NCI-H2171 treated with DMSO at 0.1 percent for 48 hours (cell line): Measurements from ENCODE around the gene POU6F2.

Experiments
- DNase-seq: peaks from one replicate; lab custom pipeline; 2025; lab: John Stamatoyannopoulos, UW

Gene POU6F2

DNA sequence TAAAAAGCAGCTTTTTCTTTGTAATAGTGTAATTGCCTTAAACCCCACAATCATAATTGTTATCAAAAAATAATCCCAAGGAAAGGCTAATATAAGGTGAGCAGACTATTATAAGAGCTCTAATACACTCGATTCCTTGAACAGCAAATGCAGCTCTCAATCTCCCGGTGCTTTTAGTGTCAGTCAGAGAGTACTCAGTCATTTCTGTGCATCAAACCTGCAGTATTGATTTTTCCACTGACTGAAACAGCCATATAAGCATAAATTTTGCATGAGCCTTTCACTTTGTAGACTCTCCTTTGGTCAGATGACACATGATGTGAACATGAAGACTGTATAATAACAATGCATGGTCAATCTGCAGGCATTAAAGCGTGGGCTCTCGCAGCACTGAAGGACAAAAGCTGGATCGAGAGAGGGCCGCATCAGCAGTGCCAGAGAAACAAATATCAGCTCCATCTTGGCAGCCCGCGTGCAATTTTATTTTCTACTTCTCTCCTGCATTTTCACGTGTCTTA is 272.0 kb downstream of the POU6F2 start:
- DNase-seq: no peak

DNA sequence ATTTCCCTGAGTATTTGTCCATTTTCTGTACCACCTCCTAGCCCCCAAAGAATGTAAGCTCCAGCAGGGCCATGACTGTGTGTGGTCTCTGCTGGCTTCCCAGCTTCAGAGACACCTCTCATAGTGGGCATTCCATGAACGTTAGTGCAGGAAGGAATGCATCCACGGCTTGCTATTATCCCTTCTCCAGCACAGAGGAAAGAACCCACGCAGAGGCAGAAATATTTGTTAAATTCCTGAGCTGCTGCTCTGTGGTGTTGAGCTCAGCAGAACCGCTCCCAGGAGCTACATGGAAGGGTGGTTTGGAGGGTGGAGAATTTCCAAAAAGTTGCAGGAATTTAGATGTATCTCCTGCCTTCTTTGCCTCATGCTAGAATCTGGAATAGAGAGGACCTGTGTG is 275.2 kb downstream of the POU6F2 start:
- DNase-seq: no peak

DNA sequence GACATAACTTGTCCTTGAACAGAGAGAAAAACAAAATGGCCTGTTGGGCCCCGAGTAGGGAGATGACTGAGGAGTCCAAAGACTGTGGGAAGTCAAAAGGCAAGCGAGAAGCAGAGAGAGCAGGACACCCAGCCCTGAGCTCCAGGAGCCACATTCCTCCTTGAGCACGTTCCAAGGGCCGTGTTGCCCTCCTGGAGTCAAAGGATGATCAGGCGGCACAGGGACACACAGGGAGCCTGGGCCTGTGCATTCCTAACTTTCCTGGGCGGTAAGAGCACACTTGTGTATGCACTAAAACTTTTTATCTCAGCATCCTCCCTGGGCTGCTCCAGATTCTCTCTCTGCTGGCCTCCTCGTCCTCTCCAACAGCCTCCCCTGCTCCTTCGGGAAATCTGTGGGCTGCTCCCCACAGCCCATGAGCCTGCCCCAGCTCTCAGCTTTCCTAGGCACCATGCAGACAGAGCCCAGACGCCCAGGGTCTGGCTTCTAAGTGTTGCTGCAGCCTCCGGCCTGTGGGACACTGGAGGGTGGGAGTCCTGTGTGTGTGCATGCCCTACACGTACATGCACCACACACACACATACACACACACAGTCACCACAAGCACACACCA is 281.8 kb downstream of the POU6F2 start:
- DNase-seq: no peak

- DNase-seq: no peak
Measured at GRCh38 chr7:39260279-39260844, 282.7 kb downstream of the POU6F2 start.

DNA sequence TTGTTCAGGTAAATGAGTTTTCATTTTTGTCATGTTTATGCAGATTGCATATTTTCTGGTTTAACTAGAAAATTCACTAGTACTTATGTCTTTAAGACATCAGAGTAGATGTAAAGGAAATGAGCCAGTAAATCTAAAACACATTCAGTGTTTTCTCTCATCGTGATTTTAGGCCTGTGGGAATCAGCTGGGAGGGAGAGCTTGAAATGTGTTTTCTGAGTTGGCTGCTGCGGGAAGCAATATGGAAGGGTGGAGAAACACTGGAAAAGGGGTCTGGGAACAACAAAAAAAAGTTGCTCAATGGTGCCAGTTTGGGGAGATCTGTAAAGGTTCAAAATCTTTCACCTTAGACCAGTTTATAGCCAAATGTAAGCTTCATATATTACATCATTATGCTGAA is 284.1 kb downstream of the POU6F2 start:
- no peak for DNase-seq

GRCh38 chr7:39265641-39266591 is 288.2 kb downstream of the POU6F2 start:
- DNase-seq: no peak

- DNase-seq: no peak
Measured at GRCh38 chr7:39269034-39269433, 291.3 kb downstream of the POU6F2 start.

- DNase-seq: no peak
Measured at GRCh38 chr7:39270018-39270417, 292.3 kb downstream of the POU6F2 start.

GRCh38 chr7:39271402-39271801 is 293.7 kb downstream of the POU6F2 start:
- peak; percentile 93 for DNase-seq

GRCh38 chr7:39272111-39272510 is 294.4 kb downstream of the POU6F2 start:
- DNase-seq: peak; percentile 46

- no peak for DNase-seq
Measured at GRCh38 chr7:39272691-39273090, 295.0 kb downstream of the POU6F2 start.

- no peak for DNase-seq
Measured at GRCh38 chr7:39280337-39280736, 302.6 kb downstream of the POU6F2 start.

DNA sequence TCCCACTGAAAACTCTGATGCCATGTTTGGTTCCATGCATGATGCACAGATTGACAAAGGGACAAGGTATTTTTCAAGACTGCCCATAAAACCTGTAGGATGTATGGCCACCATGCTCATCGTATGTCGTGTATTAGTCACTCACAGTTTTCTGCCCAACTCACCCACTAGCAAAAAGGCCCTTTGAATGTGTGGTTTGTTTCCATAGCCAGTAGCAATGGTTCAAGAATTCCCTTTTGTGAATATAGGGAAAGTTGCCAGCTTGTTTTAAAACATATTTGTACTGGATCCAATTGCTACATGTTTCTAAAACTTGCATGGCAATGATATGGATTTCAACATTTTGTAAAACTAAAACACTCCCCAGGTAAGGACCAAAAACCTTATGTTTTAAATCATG is 307.5 kb downstream of the POU6F2 start:
- DNase-seq: no peak

DNA sequence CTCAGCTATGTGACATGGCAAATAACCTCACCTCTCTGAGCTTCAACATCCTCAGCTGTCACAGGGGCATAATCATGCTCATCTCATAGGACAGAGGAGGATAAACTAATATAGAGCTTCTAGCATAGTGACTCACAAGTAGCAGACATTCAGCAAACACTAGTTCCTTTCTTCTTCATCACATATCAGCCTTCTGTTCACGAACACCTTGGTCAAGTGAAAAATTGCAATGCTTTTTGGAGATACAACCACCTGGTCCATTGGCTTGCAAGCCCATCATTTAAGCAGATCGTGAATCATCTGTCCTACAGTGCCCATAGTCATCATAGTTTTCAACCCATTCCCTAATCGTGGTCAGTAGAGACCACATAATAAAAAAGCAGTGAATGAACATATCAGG is 310.6 kb downstream of the POU6F2 start:
- no peak for DNase-seq

- peak; percentile 45 for DNase-seq
Measured at GRCh38 chr7:39291628-39292410, 314.1 kb downstream of the POU6F2 start.

GRCh38 chr7:39293056-39293823 is 315.5 kb downstream of the POU6F2 start:
- DNase-seq: peak; percentile 24

DNA sequence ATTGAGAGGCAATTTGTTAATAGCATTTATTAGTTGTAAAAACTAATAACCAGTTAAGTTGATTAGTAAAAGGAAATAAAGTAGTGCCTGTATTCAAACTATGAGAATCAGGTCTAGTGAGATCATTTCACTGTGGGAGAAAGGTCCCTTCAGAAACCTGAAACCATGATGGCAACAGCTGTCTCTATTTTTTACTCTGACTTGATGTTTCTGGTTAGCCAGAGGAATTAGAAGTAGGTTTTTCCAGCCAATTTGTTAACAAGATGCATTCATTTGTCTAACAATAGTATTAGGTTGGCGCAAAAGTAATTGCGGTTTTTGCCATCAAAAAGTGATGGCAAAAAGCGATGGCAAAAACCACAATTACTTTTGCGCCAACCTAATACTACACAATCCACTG is 316.3 kb downstream of the POU6F2 start:
- DNase-seq: peak; percentile 83

DNA sequence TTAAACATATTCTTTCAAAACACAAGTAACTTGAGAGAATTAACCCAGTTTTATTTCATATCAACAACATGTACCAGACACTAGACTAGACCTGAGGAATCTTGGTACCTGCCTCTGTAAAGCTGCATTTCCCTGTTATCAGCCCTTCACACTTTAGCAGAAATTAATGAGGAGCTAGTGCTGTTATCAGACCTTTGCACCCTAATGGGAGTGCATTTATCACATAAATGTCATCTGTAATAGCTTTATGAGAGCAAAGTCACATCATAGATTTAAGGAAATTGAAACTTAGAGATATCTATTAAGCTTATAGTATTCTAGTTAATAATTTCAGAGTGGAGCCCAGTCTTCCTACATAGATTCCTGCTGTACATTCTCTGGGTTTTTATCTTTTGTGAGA is 318.1 kb downstream of the POU6F2 start:
- DNase-seq: no peak

- DNase-seq: no peak
Measured at GRCh38 chr7:39299695-39300094, 322.0 kb downstream of the POU6F2 start.

GRCh38 chr7:39300276-39300675 is 322.6 kb downstream of the POU6F2 start:
- no peak for DNase-seq

DNA sequence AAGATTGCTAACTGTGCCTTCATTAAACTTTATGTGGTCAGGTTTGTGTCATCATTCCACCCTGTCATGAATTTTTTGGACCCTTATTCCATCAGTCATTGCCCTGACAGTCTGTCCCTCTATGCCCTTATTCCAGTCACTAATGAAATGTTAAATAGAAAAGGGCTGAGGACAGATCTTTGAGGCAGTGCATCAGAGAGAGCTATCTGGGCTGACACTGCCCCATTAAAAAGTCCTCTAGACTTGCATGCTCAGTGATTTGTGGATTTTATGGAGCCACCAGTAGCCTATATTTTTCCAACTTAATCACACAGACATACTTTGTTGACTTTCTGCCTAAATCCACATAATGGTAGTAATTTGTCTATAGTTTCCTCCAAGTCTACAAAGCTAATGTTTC is 323.8 kb downstream of the POU6F2 start:
- DNase-seq: no peak
